KOPT-K1 (cell line): ENCODE data around the gene MKRN2.
"Not testable (repeated sequence)": the region's sequence is repeated elsewhere in the genome, so short reads cannot be mapped to it uniquely, and the experiment has no call there.

Experiments used
- H3K27ac ChIP-seq: fragments of 200-600 bp; sonication (generic); 2 replicates; pipeline ENCODE4 v1.5.1; 2016; ENCODE audit warnings: antibody characterized with exemption, mild to moderate bottlenecking, low read depth, low read length; ENCODE audit not compliant: poor library complexity, severe bottlenecking
- H3K36me3 ChIP-seq: fragments of 200-600 bp; sonication (generic); 2 replicates; pipeline ENCODE4 v1.5.1; 2017; ENCODE audit warnings: antibody characterized with exemption, mild to moderate bottlenecking, low read length, moderate library complexity; ENCODE audit not compliant: insufficient read depth
- H3K9me3 ChIP-seq: fragments of 200-600 bp; sonication (generic); 2 replicates; pipeline ENCODE4 v1.5.1; 2017; ENCODE audit warnings: antibody characterized with exemption, low read length, mild to moderate bottlenecking; ENCODE audit not compliant: insufficient read depth, poor library complexity, severe bottlenecking

The MKRN2 gene

DNA sequence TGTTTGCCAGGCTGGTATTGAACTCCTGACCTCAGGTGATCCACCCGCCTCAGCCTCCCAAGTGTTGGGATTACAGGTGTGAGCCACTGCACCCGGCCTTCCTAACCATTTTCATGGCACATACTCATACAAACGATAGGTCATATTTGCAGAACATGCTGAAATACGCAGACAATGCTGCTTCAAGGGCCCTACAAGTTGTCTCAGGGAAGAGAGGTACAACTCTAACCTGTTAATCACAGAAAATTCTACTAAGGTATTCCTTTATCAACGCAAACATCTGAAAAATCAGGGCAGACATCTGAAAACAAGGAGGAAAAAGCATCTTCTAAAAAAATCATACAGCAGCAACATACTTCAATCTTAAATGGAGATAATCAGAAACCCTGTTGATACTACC lies 67.2 kb downstream of the MKRN2 start:
- H3K9me3 ChIP-seq = no peaks in the 10 kb centered on the region
- H3K36me3 ChIP-seq = no peaks in the 10 kb centered on the region
- H3K27ac ChIP-seq = no peak overlapping the region

DNA sequence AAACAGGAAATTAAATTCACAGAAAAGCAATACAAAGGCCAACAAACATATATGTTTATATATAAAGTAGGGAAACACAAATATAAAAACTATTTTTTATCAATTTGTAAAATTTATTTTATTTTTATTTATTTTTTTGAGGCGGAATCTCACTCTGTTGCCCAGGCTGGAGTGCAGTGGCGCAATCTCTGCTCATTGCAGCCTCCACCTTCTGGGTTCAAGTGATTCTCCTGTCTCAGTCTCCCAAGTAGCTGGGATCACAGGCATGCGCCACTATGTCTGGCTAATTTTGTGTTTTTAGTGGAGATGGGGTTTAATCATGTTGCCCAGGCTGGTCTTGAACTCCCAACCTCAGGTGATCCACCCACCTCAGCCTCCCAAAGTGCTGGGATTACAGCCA lies 68.1 kb downstream of the MKRN2 start:
- not testable (repeated sequence) for H3K27ac ChIP-seq, H3K36me3 ChIP-seq, H3K9me3 ChIP-seq

DNA sequence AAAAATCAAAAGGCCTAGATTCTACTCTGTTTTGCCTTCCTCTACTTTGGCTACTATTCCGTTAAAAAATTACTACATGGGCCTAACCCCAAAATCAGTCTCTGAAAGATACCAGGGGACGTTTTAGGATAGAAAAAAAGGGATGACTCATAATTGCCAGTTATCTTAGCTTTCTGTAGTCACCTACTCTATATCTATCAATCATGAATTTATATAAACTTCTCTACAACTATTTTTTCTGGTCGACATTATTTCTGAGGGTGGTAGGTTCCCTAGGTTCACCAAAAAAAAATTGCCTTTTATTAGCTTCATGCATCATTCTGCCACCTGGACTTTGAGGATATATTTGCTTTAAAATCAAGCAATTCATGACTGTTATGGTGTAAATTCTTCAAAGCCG lies 70.5 kb downstream of the MKRN2 start:
- Histone ChIP-seq H3K9me3 (no peaks in the 10 kb centered on the region), H3K27ac (no peak overlapping the region), H3K36me3 (no peaks in the 10 kb centered on the region)

DNA sequence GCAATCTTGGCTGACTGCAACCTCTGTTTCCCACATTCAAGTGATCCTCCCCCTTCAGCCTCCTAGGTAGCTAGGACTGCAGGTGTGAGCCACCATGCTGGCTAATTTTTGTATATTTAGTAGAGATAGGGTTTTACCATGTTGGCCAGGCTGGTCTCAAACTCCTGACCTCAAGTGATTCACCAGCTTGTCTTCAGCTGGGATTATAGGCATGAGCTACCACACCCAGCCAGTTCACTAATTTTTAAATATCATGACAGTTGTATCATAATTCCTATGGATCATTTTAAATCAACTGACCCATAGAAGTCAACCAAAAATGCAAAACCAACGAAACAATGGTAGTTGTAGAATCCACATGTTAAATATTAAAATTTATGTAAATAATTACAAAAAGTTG lies 71.9 kb downstream of the MKRN2 start:
- Histone ChIP-seq H3K36me3 (no peaks in the 10 kb centered on the region), H3K27ac (no peak overlapping the region), H3K9me3 (no peaks in the 10 kb centered on the region)

DNA sequence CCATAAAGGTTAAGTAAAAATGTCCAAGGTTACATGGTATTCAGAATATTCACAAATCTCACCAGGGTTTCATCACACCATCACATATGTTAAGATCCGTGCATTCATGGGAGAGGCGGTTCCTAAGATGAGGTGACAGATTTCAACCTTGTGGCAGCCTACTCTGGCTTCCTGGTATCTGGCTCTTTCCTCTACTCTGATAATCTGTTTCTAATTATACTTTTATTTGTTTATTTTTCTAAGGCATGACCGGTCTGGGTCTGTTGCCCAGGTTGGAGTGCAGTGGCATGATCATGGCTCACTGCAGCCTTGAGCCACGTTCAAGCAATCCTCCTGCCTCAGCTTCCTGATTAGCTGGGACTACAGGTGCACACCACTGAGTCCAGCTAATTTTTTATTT lies 72.7 kb downstream of the MKRN2 start:
- H3K9me3 ChIP-seq = no peaks in the 10 kb centered on the region
- H3K27ac ChIP-seq = no peak overlapping the region
- no peaks in the 10 kb centered on the region for H3K36me3 ChIP-seq

DNA sequence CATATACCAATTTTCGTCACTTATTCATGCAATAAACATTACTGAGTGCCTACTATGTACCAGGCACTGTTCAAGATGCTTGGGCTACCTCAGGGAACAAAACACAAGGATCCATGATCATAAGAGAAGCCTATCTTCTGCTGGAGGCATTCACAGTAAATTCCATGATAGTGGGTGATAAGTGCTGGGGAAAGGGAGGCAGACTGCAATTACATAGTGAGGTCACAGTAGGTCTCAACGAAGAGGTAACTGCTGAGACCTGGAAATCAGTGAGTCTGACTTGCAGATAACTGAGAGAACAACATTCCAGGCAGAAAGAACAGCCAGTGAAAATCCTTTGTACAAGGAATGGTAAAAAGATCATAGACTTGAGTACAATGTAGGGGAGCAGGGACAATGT lies 73.4 kb downstream of the MKRN2 start:
- no peaks in the 10 kb centered on the region for H3K9me3 ChIP-seq
- H3K27ac ChIP-seq = no peak overlapping the region
- no peaks in the 10 kb centered on the region; the same call in 1 of the 2 replicates for H3K36me3 ChIP-seq

DNA sequence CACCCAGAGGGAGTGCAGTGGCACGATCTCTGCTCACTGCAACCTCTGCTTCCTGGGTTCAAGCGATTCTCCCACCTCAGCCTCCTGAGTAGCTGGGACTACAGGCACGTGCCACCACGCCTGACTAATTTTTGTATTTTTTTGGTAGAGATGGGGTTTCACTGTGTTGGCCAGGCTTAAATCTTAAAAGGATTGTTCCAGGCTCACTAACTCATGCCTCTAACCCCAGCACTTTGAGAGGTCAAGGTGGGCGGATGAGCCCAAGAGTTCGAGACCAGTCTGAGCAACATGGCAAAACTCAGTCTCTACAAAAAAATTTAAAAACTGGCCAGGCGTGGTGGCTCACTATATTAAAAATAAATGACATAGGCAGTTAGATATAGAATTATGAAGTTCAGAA lies 74.0 kb downstream of the MKRN2 start:
- not testable (repeated sequence) for H3K36me3 ChIP-seq, H3K27ac ChIP-seq, H3K9me3 ChIP-seq

DNA sequence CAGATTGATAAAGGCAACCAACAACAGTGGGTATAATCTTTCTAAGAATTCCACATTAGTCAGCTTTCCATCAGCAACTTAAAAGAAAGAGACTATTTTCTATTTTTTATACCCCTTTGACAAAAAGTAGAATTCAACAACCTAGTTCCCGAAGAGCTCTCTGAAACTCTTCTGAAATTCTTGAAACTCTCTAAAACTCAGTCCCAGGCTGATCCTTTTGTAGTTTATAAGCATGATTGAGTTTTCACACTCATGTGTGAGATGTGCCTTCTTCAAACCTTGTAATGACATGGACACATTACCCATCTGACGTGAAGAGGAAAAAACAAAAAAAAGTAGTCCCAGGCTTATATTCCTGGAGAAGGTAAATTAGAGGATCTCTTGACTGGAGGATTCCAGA lies 75.6 kb downstream of the MKRN2 start:
- Histone ChIP-seq H3K27ac (no peak overlapping the region), H3K9me3 (no peaks in the 10 kb centered on the region), H3K36me3 (no peaks in the 10 kb centered on the region; the same call in 1 of the 2 replicates)

DNA sequence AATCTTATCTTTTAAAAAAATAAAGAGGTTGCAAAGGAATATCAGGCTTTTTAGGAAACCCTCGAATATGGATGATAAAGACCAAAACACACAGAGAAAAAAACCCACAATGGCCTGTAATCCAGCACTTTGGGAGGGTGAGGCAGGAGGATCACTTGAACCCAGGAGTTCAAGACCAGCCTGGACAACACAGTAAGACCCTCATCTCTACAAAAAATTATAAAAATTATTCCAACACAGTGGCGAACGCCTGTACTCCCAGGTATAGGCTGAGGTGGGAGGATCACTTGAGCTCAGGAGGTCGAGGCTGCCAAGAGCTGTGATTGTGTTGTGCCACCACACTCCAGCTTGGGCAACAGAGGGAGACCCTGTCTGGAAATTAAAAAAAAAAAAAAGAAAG lies 76.2 kb downstream of the MKRN2 start:
- no peaks in the 10 kb centered on the region for H3K9me3 ChIP-seq
- no peak overlapping the region for H3K27ac ChIP-seq
- peaks cover 3% of the 10 kb centered on the region; the same call in 1 of the 2 replicates for H3K36me3 ChIP-seq
